HG03025 (cell line): ENCODE data around the gene BRF1.

Experiments used
- ATAC-seq: cut with Tn5 transposase; IDR thresholded peaks from one replicate; pipeline ENCODE4 v1.9.1; 2021; ENCODE audit warnings: mild to moderate bottlenecking, moderate library complexity; ENCODE audit not compliant: unreplicated experiment, low FRiP score

The BRF1 gene

DNA sequence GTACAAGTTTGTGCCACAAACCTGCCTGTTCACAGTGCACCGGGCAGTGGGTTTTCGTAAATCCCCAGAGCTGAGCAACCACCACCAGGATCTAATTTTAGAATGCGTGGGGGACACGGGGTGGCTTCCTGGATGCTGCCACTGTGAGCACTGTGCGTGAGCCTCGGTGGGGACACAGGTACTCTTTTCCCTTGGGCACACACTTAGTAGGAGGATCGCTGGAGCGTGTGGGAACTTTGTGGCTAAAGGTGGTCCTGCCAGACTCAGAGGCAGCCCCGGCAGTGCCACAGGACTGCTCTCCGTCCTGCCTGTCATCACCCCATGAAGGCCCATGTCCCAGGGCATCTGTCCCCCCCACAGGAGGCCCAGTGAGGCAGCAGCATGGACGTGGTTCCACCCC, 31.4 kb downstream of the BRF1 start:
- ATAC-seq, result no peak

- no peak for ATAC-seq
These were observed 32.0 kb downstream of the BRF1 start for GRCh38 chr14:105268736-105269354.

DNA sequence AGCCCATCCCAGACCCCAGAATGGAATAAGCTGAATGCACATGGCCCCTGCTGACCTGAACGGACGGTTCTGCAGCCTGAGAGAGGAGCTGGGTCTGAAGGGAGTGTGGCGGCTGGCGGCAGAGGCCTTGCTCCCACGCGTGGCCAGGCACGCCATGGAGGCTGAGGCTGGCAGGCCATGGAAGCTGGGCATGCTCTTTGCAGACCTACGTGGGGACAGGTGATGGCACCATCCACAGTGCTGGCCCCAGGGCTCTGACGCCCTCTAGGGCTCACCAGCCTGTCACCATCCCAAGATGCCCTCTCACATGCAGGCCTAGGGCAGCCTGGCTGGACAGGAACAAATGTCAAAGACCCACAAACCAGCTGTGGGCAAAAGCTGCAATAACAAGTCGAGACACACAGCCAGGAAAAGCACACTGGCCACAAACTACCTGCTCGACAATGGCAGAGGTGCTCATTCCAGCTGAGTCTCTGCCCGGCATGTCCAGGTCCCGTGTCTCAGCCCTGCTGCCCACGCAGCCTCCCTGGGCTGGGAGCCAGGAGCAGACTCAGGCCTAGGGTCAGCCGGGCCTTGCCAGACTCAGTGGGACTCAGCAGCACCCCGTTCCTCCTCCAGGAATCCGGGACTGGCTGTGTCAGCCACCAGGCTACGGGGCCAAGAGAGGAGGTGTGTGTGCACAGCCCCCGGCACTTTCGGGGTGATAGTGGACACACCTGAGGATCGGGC, 32.8 kb downstream of the BRF1 start:
- no peak for ATAC-seq

DNA sequence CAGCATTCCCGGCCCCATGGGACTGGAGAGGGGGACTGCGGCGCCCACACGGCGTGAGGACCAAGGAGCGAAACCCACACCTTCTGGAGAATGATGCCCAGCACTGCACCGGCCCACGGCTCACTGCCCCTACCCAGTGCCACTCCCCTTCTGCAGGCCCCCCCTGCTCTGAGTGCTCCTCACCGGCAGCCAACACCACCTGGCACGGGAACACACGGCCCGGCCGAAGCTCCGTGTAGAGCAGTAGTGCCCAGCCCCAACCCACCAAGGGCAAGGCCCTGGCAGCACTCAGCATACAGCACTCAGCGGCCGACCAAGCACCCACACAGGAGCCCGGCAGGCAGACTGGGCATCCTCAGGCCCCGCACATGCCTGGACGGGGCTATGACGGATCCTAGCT, 39.0 kb downstream of the BRF1 start:
- no peak for ATAC-seq

- ATAC-seq, result no peak
These were observed 39.8 kb downstream of the BRF1 start for GRCh38 chr14:105260959-105261358.

DNA sequence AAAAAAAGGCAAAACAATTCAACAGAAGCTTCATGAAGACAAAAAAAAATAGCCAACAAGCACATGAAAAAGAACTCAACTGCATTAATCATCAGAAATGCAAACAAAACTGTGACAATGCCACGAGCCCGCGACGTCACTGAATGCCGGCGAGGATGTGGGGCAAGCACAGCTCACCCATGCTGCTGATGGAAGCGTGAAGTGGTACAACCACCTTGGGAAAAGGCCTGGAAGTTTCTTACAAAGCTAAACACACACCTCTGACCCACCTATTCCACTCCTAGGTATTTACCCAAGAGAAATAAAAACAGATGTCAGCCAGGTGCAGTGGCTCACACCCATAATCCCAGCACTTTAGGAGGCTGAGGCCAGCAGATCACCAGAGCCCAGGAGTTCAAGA, 42.0 kb downstream of the BRF1 start:
- ATAC-seq, result no peak

- ATAC-seq, result no peak
These were observed 43.3 kb downstream of the BRF1 start for GRCh38 chr14:105257464-105257863.

DNA sequence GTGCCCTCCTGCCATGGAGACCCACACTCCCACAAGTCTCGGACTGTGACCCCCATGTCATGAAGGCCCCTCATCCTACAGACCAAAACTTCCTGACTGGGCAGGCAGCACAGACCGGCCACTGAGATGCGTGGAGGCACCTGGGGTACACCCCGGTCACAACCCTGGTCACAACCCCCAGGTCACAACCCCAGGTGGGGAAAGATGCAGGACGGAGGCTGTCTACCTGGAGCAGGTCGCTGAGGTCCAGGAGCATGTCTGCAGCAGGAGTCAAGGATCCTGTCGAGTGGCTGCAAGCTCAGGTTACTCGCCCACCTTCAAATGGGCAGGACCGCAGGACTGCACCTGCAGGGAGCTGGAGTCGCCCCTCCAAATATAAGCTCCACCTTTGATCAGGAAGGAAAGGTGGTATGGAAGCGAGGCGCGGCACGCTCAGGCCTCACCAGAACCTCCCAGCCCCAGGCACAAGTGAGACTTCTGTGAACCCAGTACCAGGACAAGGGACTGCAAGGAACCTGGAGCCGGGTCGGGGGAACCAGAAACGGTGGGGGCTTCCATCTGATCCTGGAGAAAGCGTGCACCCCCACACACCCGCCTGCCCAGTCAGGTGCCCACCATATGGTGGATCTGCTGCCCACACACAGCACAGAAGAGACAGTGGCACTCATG, 44.4 kb downstream of the BRF1 start:
- no peak for ATAC-seq

- no peak for ATAC-seq
These were observed 45.7 kb downstream of the BRF1 start for GRCh38 chr14:105255021-105255507.

- ATAC-seq, result no peak
These were observed 47.5 kb downstream of the BRF1 start for GRCh38 chr14:105253329-105253682.

DNA sequence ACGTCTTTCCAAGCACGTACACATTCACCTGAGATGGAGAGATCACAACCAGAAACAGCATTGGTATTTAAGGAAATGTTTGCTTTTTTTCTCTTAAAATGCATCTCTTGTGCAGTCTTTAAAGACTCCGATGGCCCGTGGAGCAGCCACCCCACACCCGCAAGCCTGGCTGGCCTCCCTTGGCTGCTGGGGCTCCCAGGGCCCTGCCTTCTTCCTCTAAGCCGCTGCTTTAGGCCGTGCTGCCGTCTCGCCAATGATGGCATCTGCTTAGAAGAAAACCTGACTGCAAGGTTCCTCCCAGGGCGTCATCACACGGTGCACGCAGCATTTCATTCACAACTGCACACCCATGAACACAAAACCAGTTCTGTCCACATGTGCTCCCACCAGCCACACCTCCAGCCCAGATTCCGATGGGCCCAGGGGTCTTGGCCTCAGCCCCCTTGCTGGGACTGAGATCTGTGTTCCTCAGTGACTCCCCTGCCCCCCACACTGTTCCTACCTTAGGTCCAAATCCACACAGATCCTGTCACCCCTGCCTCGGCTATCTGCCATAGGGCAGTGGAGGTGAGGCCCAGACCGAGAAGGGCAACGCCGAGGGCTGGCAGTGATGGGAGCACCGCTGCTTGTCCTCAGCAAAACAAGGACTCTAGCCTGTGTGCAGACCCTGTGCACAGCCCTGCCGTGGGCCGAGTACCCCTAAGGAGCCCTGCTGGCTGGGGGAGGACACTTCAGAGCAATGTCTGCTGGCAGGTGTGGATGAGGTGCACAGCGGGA, 48.1 kb downstream of the BRF1 start:
- ATAC-seq, result no peak

GRCh38 chr14:105251920-105252319, 48.9 kb downstream of the BRF1 start:
- ATAC-seq, result no peak

- ATAC-seq, result no peak
These were observed 49.8 kb downstream of the BRF1 start for GRCh38 chr14:105250986-105251385.

DNA sequence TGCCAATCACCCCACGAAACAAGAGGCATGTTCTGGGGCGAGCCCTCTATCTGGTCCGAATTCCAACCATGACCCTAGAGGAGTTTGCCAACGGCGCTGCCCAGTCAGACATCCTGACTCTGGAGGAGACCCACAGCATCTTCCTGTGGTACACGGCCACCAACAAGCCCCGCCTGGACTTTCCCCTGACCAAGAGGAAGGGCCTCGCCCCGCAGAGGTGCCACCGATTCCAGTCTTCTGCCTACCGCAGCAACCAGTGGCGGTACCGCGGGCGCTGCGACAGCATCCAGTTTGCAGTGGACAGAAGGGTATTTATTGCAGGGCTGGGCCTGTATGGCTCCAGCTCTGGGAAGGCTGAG, 50.8 kb downstream of the BRF1 start:
- ATAC-seq, result no peak

DNA sequence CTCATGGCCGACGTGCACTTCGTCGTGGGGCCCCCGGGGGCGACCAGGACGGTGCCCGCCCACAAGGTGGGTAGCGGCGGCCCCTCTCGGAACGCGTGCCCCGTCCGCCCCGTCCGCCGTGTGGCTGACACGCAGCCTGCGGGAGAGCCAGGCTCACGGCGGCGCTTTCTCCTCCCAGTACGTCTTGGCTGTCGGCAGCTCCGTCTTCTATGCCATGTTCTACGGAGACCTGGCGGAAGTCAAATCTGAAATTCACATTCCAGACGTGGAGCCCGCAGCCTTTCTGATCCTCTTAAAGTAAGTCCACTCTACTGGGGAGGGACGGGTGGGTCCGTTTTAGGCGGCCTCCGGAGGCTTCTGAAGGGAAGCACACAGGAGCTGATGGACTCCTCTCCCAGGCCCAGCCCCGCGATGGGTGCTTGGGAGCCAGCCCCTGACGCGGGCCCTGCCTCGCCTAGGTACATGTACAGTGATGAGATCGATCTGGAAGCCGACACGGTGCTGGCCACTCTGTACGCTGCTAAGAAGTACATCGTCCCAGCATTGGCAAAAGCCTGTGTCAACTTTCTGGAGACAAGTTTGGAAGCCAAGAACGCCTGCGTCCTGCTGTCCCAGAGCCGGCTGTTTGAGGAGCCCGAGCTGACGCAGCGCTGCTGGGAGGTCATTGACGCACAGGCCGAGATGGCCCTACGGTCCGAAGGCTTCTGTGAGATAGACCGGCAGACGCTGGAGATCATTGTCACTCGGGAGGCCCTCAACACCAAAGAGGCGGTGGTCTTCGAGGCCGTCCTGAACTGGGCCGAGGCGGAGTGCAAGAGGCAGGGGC, 51.4 kb downstream of the BRF1 start:
- ATAC-seq, result no peak

DNA sequence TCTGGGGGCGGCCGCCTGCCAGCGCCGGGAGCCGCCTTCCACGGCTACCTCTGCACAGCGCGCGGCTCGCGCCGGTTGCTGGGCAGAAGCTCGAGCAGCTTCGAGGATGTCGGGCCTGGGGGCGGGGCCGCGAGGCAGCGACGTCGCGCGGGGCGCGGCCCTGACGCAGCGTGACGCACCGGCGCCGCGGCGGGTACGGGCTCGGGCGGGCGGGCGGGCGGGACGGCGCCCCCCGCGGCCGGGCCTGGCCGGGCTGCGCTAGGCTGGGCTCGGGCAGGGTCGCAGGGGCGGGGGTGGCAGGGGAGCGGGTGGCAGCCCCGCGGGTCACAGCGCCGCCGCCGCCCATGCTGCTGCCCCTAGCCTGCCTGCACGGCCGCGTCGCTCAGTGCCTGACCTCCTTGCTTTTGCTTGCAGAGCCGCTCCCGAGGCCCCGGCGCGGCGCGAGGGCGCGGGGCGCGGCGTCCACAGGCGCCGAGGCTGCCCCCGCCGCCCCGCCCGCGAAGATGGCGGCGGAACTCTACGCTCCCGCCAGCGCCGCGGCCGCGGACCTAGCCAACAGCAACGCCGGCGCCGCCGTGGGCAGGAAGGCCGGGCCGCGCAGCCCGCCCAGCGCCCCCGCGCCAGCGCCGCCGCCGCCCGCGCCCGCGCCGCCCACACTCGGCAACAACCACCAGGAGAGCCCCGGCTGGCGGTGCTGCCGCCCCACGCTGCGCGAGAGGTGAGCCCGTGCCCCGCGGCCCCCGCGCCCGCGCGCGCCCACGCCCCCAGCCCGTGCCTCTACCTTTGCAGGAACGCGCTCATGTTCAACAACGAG, 52.2 kb downstream of the BRF1 start, which contains the start of gene BTBD6:
Gene BTBD6 (plus strand): TSS at position 166 of the 814 bp plus-strand sequence. CDS start 179 bp downstream, at position 345.
- peak; percentile 61 for ATAC-seq

DNA sequence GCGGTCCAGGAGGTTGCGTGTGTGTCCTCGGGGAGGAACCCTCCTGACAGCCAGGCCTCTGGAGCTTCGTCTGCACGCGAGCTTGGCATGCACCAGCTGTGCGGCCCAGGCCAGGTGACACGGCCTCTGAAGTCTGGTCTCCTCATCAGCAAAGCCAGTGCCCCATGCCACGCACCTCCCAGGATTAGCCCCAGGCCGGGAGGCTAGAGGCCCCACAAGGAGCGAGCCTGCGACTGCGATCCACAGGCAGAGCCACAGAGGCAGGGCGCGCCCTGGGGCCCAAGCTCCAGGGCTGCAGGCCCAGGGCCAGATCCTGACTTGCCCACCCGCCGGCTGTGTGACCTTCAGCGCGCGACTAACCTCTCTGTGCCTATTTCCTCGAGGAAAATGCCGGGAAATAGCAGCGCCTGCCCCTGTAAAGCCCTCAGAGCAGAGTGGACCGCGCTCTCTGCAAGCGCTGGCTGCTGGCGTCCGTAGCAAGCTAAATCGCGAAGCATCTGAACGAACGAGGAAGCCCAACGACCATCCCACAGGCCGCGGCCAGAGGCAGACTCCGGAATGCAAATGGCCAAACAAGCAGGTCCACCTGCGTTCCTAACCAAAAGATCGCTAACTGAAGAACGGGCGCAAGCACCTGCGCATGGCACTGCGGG, 53.0 kb downstream of the BRF1 start:
- ATAC-seq, result no peak

DNA sequence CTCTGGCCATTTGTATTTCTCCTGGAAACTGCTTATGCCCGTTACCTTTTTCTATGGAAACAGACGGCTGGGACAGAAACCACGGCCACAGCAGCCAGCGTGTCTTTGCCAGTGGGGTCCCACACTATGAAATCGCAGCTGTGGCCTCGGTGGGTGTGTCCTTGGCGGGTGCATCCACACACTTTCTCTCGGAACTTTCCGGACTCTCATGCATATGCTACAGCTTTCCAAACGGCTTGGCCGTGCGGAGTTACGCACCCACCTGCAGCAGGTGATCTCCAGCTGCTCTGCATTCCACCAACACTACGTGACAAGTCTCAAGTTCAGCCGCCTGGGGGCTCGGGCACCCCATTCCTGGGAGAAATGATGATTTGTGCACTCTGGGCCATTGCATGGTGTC, 53.8 kb downstream of the BRF1 start:
- ATAC-seq, result no peak

DNA sequence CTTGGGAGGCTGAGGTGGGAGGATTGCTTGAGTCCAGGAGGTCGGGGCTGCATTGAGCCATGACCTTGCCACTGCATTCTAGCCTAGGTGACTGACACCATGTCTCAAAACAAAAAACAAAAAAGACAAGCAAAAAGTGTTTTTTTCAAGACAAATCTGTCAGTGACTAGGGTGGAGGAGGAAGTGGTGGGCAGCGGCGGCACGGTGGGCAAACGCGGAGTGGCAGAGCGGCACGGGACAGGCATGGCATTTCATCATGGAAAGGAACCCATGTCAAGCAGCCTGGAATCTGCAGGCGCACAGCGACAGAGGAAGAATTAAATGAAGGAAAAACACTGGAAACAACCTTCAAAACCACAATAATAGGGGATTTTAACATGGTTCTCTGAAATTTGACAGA, 56.5 kb downstream of the BRF1 start:
- ATAC-seq, result no peak
